KOPT-K1 (cell line): Measurements from ENCODE around the gene ESPNL.

Source experiments
- H3K27ac ChIP-seq: fragments of 200-600 bp; sonication (generic); 2 replicates; pipeline ENCODE4 v1.5.1; 2016; ENCODE audit warnings: antibody characterized with exemption, mild to moderate bottlenecking, low read depth, low read length; ENCODE audit not compliant: poor library complexity, severe bottlenecking
- H3K36me3 ChIP-seq: fragments of 200-600 bp; sonication (generic); 2 replicates; pipeline ENCODE4 v1.5.1; 2017; ENCODE audit warnings: antibody characterized with exemption, mild to moderate bottlenecking, low read length, moderate library complexity; ENCODE audit not compliant: insufficient read depth
- H3K9me3 ChIP-seq: fragments of 200-600 bp; sonication (generic); 2 replicates; pipeline ENCODE4 v1.5.1; 2017; ENCODE audit warnings: antibody characterized with exemption, low read length, mild to moderate bottlenecking; ENCODE audit not compliant: insufficient read depth, poor library complexity, severe bottlenecking

ESPNL gene

GRCh38 chr2:238132463-238133450 lies 32.6 kb downstream of the ESPNL start:
- Histone ChIP-seq H3K9me3 (no peaks in the 10 kb centered on the region), H3K36me3 (no peaks in the 10 kb centered on the region), H3K27ac (no peak overlapping the region)

- Histone ChIP-seq H3K27ac (no peak overlapping the region), H3K9me3 (no peaks in the 10 kb centered on the region), H3K36me3 (no peaks in the 10 kb centered on the region)
Measured at GRCh38 chr2:238133499-238134392, 33.6 kb downstream of the ESPNL start.

- Histone ChIP-seq H3K36me3 (no peaks in the 10 kb centered on the region), H3K9me3 (no peaks in the 10 kb centered on the region), H3K27ac (no peak overlapping the region)
Measured at GRCh38 chr2:238134393-238134785, 34.2 kb downstream of the ESPNL start.

- Histone ChIP-seq H3K36me3 (no peaks in the 10 kb centered on the region), H3K9me3 (no peaks in the 10 kb centered on the region), H3K27ac (no peak overlapping the region)
Measured at GRCh38 chr2:238135601-238136150, 35.5 kb downstream of the ESPNL start.

- Histone ChIP-seq H3K27ac (no peak overlapping the region), H3K9me3 (no peaks in the 10 kb centered on the region), H3K36me3 (no peaks in the 10 kb centered on the region)
Measured at GRCh38 chr2:238136820-238137537, 36.8 kb downstream of the ESPNL start.

- no peaks in the 10 kb centered on the region for H3K9me3 ChIP-seq
- H3K27ac ChIP-seq = no peak overlapping the region
- H3K36me3 ChIP-seq = no peaks in the 10 kb centered on the region
Measured at GRCh38 chr2:238137885-238138284, 37.7 kb downstream of the ESPNL start.

GRCh38 chr2:238138331-238139195 lies 38.4 kb downstream of the ESPNL start, which contains the start of gene KLHL30:
KLHL30 (plus strand) TSS chr2:238138668; CDS start chr2:238140755, 2,087 bp downstream.
- H3K27ac ChIP-seq = no peak within 1 kb of the TSS
- no peaks in the 10 kb centered on the region for H3K9me3 ChIP-seq
- no peaks in the 10 kb centered on the region for H3K36me3 ChIP-seq

- Histone ChIP-seq H3K9me3 (no peaks in the 10 kb centered on the region), H3K27ac (no peak overlapping the region), H3K36me3 (no peaks in the 10 kb centered on the region)
Measured at GRCh38 chr2:238139196-238140039, 39.3 kb downstream of the ESPNL start.

GRCh38 chr2:238140040-238140439 lies 39.9 kb downstream of the ESPNL start:
- H3K9me3 ChIP-seq = no peaks in the 10 kb centered on the region
- no peak overlapping the region for H3K27ac ChIP-seq
- no peaks in the 10 kb centered on the region for H3K36me3 ChIP-seq

- H3K27ac ChIP-seq = no peak overlapping the region
- no peaks in the 10 kb centered on the region for H3K36me3 ChIP-seq
- no peaks in the 10 kb centered on the region for H3K9me3 ChIP-seq
Measured at GRCh38 chr2:238140721-238141540, 40.8 kb downstream of the ESPNL start.

- H3K9me3 ChIP-seq = no peaks in the 10 kb centered on the region
- H3K27ac ChIP-seq = no peak overlapping the region
- no peaks in the 10 kb centered on the region for H3K36me3 ChIP-seq
Measured at GRCh38 chr2:238141541-238142318, 41.6 kb downstream of the ESPNL start.
